ENCODE data around the gene ARRDC3. TPM values are rescaled to one million over a fixed set of nuclear protein-coding genes. Genes with fewer than 3 reads are reported as not detected.

The ARRDC3 gene
- total RNA-seq, 1 experiment from 2014 or later, result 34.5 TPM

DNA sequence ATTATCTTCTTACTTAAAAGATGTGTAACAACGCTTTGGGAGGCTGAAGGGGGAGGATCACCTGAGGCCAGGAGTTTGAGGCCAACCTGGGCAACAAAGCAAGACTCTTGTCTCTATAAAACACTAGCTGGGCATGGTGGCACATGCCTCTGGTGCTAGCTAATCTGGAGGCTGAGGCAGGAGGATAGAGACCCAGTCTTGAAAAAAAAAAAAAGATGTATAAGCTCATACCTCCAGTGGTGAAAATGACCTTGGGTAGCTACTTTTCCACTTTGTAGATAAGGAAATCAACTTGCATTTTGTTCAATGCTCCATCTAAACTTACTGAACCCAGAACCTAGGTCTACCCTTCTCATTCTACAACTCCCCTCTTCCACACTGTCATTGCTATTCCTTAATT lies 16.6 kb downstream of the ARRDC3 start:
- peaks cover 44% of the 10 kb centered on the region for H3K36me3 Mint-ChIP-seq (ENCODE audit: insufficient read depth, unreplicated experiment)
- intact Hi-C loops (cut with micrococcal nuclease; ENCODE audit: unreplicated experiment), result no loop called here
- no TSS peak for BruUV-seq (replicated peaks)
- no peak for DNase-seq
- H3K4me3 Mint-ChIP-seq (ENCODE audit: unreplicated experiment), result no peak overlapping the region
- CTCF ChIA-PET, result no interaction called here
- H3K27me3 ChIP-seq (replicated peaks; ENCODE audit: control insufficient read depth, insufficient read depth, low read length), result no peaks in the 10 kb centered on the region
- no peaks in the 10 kb centered on the region for H3K4me1 ChIP-seq
- H3K4me1 Mint-ChIP-seq (ENCODE audit: low read depth, unreplicated experiment), result no peaks in the 10 kb centered on the region
- no peaks in the 10 kb centered on the region for H3K36me3 ChIP-seq (ENCODE audit: control insufficient read depth, insufficient read depth, low read length)
- H3K27me3 Mint-ChIP-seq (ENCODE audit: insufficient read depth, unreplicated experiment), result no peaks in the 10 kb centered on the region
- no peak overlapping the region for H3K27ac Mint-ChIP-seq (ENCODE audit: unreplicated experiment)
- H3K9me3 Mint-ChIP-seq (ENCODE audit: unreplicated experiment), result no peaks in the 10 kb centered on the region
- POLR2A ChIA-PET, result interaction anchor here (0.5 kb wide), 1 partner anchor 9 kb away, joined by 4 read pairs; no protein-coding TSS in a partner anchor
- TF ChIP-seq, protein P1, sequence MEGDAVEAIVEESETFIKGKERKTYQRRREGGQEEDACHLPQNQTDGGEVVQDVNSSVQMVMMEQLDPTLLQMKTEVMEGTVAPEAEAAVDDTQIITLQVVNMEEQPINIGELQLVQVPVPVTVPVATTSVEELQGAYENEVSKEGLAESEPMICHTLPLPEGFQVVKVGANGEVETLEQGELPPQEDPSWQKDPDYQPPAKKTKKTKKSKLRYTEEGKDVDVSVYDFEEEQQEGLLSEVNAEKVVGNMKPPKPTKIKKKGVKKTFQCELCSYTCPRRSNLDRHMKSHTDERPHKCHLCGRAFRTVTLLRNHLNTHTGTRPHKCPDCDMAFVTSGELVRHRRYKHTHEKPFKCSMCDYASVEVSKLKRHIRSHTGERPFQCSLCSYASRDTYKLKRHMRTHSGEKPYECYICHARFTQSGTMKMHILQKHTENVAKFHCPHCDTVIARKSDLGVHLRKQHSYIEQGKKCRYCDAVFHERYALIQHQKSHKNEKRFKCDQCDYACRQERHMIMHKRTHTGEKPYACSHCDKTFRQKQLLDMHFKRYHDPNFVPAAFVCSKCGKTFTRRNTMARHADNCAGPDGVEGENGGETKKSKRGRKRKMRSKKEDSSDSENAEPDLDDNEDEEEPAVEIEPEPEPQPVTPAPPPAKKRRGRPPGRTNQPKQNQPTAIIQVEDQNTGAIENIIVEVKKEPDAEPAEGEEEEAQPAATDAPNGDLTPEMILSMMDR (IDR thresholded peaks at IDR 0.05; ENCODE audit: insufficient read depth in 1 of 2, low read depth in 1 of 2, low read length in 1 of 2, severe bottlenecking in 1 of 2, unreplicated experiment in 1 of 2), result no peak
- H3K4me3 ChIP-seq (ENCODE audit: low read depth, low read length), result no peak overlapping the region
- H3K9me3 ChIP-seq, result no peaks in the 10 kb centered on the region

DNA sequence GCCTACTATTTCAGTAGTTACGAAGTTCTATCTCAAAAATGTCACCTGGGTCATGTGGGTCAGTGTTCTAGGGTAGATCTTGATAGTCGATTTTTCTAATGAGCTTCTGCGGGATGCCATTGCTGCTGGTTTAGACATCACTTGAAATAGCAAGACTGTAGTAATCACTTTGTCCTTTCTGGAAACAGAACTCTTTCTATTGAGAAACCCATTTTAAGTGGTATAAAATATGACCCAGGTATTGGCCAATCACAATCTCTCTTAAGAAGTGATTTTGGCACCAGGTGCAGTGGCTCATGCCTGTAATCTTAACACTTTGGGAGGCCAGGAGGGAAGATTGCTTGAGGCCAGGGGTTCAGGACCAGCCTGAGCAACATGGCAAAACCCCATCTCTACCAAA lies 17.6 kb downstream of the ARRDC3 start:
- H3K4me3 Mint-ChIP-seq (ENCODE audit: unreplicated experiment), result no peak overlapping the region
- Histone ChIP-seq H3K9me3 (no peaks in the 10 kb centered on the region), H3K36me3 (ENCODE audit: control insufficient read depth, insufficient read depth, low read length) (no peaks in the 10 kb centered on the region), H3K4me1 (no peaks in the 10 kb centered on the region), H3K27me3 (replicated peaks; ENCODE audit: control insufficient read depth, insufficient read depth, low read length) (no peaks in the 10 kb centered on the region), H3K4me3 (ENCODE audit: low read depth, low read length) (no peak overlapping the region)
- intact Hi-C loops (cut with micrococcal nuclease; ENCODE audit: unreplicated experiment), result no loop called here
- peaks cover 33% of the 10 kb centered on the region for H3K36me3 Mint-ChIP-seq (ENCODE audit: insufficient read depth, unreplicated experiment)
- TF ChIP-seq, protein P1 (IDR thresholded peaks at IDR 0.05; ENCODE audit: insufficient read depth in 1 of 2, low read depth in 1 of 2, low read length in 1 of 2, severe bottlenecking in 1 of 2, unreplicated experiment in 1 of 2), result no peak
- no peaks in the 10 kb centered on the region for H3K4me1 Mint-ChIP-seq (ENCODE audit: low read depth, unreplicated experiment)
- DNase-seq, result no peak
- BruUV-seq (replicated peaks), result no TSS peak
- ChIA-PET POLR2A (interaction anchor here (0.7 kb wide), 1 partner anchor 146 kb away, joined by 3 read pairs; no protein-coding TSS in a partner anchor), CTCF (interaction anchor here (0.7 kb wide), 1 partner anchor 253 kb away, joined by 6 read pairs; no protein-coding TSS in a partner anchor)
- no peaks in the 10 kb centered on the region for H3K27me3 Mint-ChIP-seq (ENCODE audit: insufficient read depth, unreplicated experiment)
- no peak overlapping the region for H3K27ac Mint-ChIP-seq (ENCODE audit: unreplicated experiment)
- no peaks in the 10 kb centered on the region for H3K9me3 Mint-ChIP-seq (ENCODE audit: unreplicated experiment)

DNA sequence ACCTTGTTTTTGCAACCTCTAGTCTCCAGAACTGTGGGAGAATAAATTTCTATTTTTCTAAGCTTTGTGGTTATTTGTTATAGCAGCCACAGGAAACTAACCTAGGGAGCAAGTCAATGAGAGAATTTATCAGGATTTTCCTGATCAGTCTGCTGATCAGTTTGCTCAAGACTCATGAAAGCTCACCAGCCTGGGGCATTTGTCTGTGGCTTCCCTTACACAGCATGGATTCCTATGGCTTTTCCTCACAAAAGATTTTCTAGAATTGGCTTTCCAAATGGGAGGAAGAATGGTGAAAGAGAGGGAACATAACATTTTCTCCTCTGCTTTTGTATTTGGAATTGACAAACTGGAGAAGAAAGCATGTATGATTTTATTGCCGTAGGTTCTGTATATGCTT lies 20.2 kb downstream of the ARRDC3 start:
- intact Hi-C loops (cut with micrococcal nuclease; ENCODE audit: unreplicated experiment), result no loop called here
- H3K4me3 ChIP-seq (ENCODE audit: low read depth, low read length), result no peak overlapping the region
- H3K4me1 ChIP-seq, result peaks cover under 1% of the 10 kb centered on the region; the same call in 1 of the 2 replicates
- H3K27me3 ChIP-seq (replicated peaks; ENCODE audit: control insufficient read depth, insufficient read depth, low read length), result no peaks in the 10 kb centered on the region
- Mint-ChIP-seq H3K27ac (ENCODE audit: unreplicated experiment) (no peak overlapping the region), H3K4me1 (ENCODE audit: low read depth, unreplicated experiment) (no peaks in the 10 kb centered on the region), H3K36me3 (ENCODE audit: insufficient read depth, unreplicated experiment) (peaks cover 8% of the 10 kb centered on the region), H3K27me3 (ENCODE audit: insufficient read depth, unreplicated experiment) (no peaks in the 10 kb centered on the region), H3K9me3 (ENCODE audit: unreplicated experiment) (no peaks in the 10 kb centered on the region), H3K4me3 (ENCODE audit: unreplicated experiment) (no peak overlapping the region)
- CTCF ChIA-PET, result no interaction called here
- DNase-seq, result no peak
- TF ChIP-seq, protein P1 (IDR thresholded peaks at IDR 0.05; ENCODE audit: insufficient read depth in 1 of 2, low read depth in 1 of 2, low read length in 1 of 2, severe bottlenecking in 1 of 2, unreplicated experiment in 1 of 2), result no peak
- POLR2A ChIA-PET, result no interaction called here
- no peaks in the 10 kb centered on the region for H3K9me3 ChIP-seq
- BruUV-seq (replicated peaks), result no TSS peak
- no peaks in the 10 kb centered on the region for H3K36me3 ChIP-seq (ENCODE audit: control insufficient read depth, insufficient read depth, low read length)

Measured in Caco-2 (cell line).